OCI-LY1 (cell line): ENCODE results near the gene SMPD3.

Experiments
- H2AFZ ChIP-seq: fragments of 200-600 bp; sonication (generic), shearing (Covaris generic); 2 replicates; pipeline ENCODE4 v1.6.0; 2014; ENCODE audit warnings: antibody characterized with exemption, mild to moderate bottlenecking, low read length
- H3F3A ChIP-seq: fragments of 200-600 bp; sonication (generic), shearing (Covaris generic); 2 replicates; pipeline ENCODE4 v1.6.0; 2014; ENCODE audit warnings: mild to moderate bottlenecking, antibody characterized with exemption, low read length, moderate library complexity; ENCODE audit not compliant: insufficient read depth
- H3K27ac ChIP-seq: fragments of 200-600 bp; sonication (generic); 2 replicates; pipeline ENCODE4 v1.5.1; 2014; ENCODE audit warnings: low read length, mixed run types, mild to moderate bottlenecking, low read depth; ENCODE audit not compliant: poor library complexity, severe bottlenecking
- H3K27me3 ChIP-seq: fragments of 200-600 bp; sonication (generic); 2 replicates; pipeline ENCODE4 v1.6.0; 2014; ENCODE audit warnings: antibody characterized with exemption, mild to moderate bottlenecking, low read length, moderate library complexity; ENCODE audit not compliant: insufficient read depth
- H3K36me3 ChIP-seq: fragments of 200-600 bp; sonication (generic); 2 replicates; pipeline ENCODE4 v1.6.1; 2014; ENCODE audit warnings: mild to moderate bottlenecking, antibody characterized with exemption, low read length, moderate library complexity, mixed read lengths; ENCODE audit not compliant: insufficient read depth
- H3K4me1 ChIP-seq: fragments of 200-600 bp; sonication (generic); 2 replicates; pipeline ENCODE4 v1.5.1; 2014; ENCODE audit warnings: mild to moderate bottlenecking, low read length, moderate library complexity; ENCODE audit not compliant: insufficient read depth, severe bottlenecking
- H3K4me2 ChIP-seq: fragments of 200-600 bp; sonication (generic), shearing (Covaris generic); 2 replicates; pipeline ENCODE4 v1.6.1; 2014; ENCODE audit warnings: low read length
- H3K4me3 ChIP-seq: fragments of 200-600 bp; sonication (generic); 2 replicates; pipeline ENCODE4 v1.5.1; 2014; ENCODE audit warnings: low read length, low read depth, mild to moderate bottlenecking, mixed read lengths; ENCODE audit not compliant: poor library complexity, severe bottlenecking
- H3K79me2 ChIP-seq: fragments of 200-600 bp; shearing (Covaris generic); 2 replicates; pipeline ENCODE4 v1.6.1; 2016; ENCODE audit warnings: mixed run types, low read length, mixed read lengths; ENCODE audit not compliant: insufficient read depth
- H3K9ac ChIP-seq: fragments of 200-600 bp; sonication (generic), shearing (Covaris generic); 2 replicates; pipeline ENCODE4 v1.6.1; 2014; ENCODE audit warnings: mild to moderate bottlenecking, low read length, mixed read lengths
- H3K9me2 ChIP-seq: fragments of 200-600 bp; sonication (generic), shearing (Covaris generic); 2 replicates; pipeline ENCODE4 v1.6.1; 2014; ENCODE audit warnings: low read depth, mild to moderate bottlenecking, low read length, mixed read lengths
- H3K9me3 ChIP-seq: fragments of 200-600 bp; shearing (Covaris generic); 2 replicates; pipeline ENCODE4 v1.6.1; 2014; ENCODE audit warnings: low read length, mixed read lengths
- H4K20me1 ChIP-seq: fragments of 200-600 bp; sonication (generic), shearing (Covaris generic); 2 replicates; pipeline ENCODE4 v1.6.0; 2016; ENCODE audit warnings: mild to moderate bottlenecking, low read length; ENCODE audit not compliant: insufficient read depth
- CTCF ChIP-seq: fragments of 200-600 bp; sonication (generic), shearing (Covaris generic); IDR thresholded peaks from 2 replicates; pipeline ENCODE4 v1.5.1; 2017; ENCODE audit warnings: mild to moderate bottlenecking, antibody characterized with exemption, low read length, moderate library complexity, mixed read lengths
- EZH2 ChIP-seq: fragments of 200-600 bp; sonication (generic), shearing (Covaris generic); IDR thresholded peaks from 2 replicates; pipeline ENCODE4 v1.8.0; 2017; ENCODE audit warnings: borderline replicate concordance, mixed run types, mild to moderate bottlenecking, antibody characterized with exemption, low read length, moderate library complexity, mixed read lengths

The SMPD3 gene

GRCh38 chr16:68473358-68474070, 25.2 kb upstream of the SMPD3 start:
- H3K4me3 ChIP-seq, result no peak overlapping the region
- TF ChIP-seq CTCF (no peak), EZH2 (no peak)
- H3K27me3 ChIP-seq, result no peaks in the 10 kb centered on the region; the same call in 1 of the 2 replicates
- no peaks in the 10 kb centered on the region for H4K20me1 ChIP-seq
- no peaks in the 10 kb centered on the region; the same call in 1 of the 2 replicates for H3K36me3 ChIP-seq
- no peaks in the 10 kb centered on the region for H3K9me3 ChIP-seq
- H3K9me2 ChIP-seq, result no peaks in the 10 kb centered on the region
- H3K4me2 ChIP-seq, result no peak overlapping the region
- H2AFZ ChIP-seq, result no peak overlapping the region
- peaks cover 21% of the 10 kb centered on the region for H3K4me1 ChIP-seq
- no peak overlapping the region for H3K27ac ChIP-seq
- no peaks in the 10 kb centered on the region for H3F3A ChIP-seq
- H3K9ac ChIP-seq, result no peak overlapping the region
- H3K79me2 ChIP-seq, result no peaks in the 10 kb centered on the region

GRCh38 chr16:68472581-68472980, 24.3 kb upstream of the SMPD3 start:
- H3K9ac ChIP-seq, result no peak overlapping the region
- H3F3A ChIP-seq, result no peaks in the 10 kb centered on the region
- H3K9me3 ChIP-seq, result no peaks in the 10 kb centered on the region
- no peaks in the 10 kb centered on the region for H3K9me2 ChIP-seq
- no peaks in the 10 kb centered on the region; the same call in 1 of the 2 replicates for H3K27me3 ChIP-seq
- no peak overlapping the region for H3K27ac ChIP-seq
- no peak overlapping the region for H3K4me3 ChIP-seq
- H2AFZ ChIP-seq, result no peak overlapping the region
- H4K20me1 ChIP-seq, result no peaks in the 10 kb centered on the region
- H3K79me2 ChIP-seq, result no peaks in the 10 kb centered on the region
- no peak overlapping the region for H3K4me2 ChIP-seq
- no peak for TF ChIP-seq CTCF
- peaks cover 21% of the 10 kb centered on the region for H3K4me1 ChIP-seq
- H3K36me3 ChIP-seq, result no peaks in the 10 kb centered on the region; the same call in 1 of the 2 replicates

GRCh38 chr16:68470461-68471150, 22.3 kb upstream of the SMPD3 start:
- Histone ChIP-seq H3K4me2 (peak overlapping the region; percentile 69), H3K9me3 (no peaks in the 10 kb centered on the region), H3K36me3 (no peaks in the 10 kb centered on the region), H3K4me1 (peaks cover 21% of the 10 kb centered on the region), H3F3A (no peaks in the 10 kb centered on the region), H4K20me1 (no peaks in the 10 kb centered on the region), H2AFZ (no peak overlapping the region), H3K27ac (peak overlapping the region; percentile 3), H3K9ac (peak overlapping the region; percentile 30; the same call in 1 of the 2 replicates), H3K4me3 (peak overlapping the region; percentile 30), H3K79me2 (no peaks in the 10 kb centered on the region), H3K9me2 (no peaks in the 10 kb centered on the region), H3K27me3 (no peaks in the 10 kb centered on the region; the same call in 1 of the 2 replicates)
- no peak for TF ChIP-seq EZH2
- no peak for TF ChIP-seq CTCF
